GM21360 (cell line): Measurements from ENCODE around the gene ZNF609.
"Not testable (repeated sequence)": the region's sequence is repeated elsewhere in the genome, so short reads cannot be mapped to it uniquely, and the experiment has no call there.

Experiments
- ATAC-seq: cut with Tn5 transposase; IDR thresholded peaks from one replicate; pipeline ENCODE4 v1.9.1; 2021; ENCODE audit warnings: mild to moderate bottlenecking, moderate library complexity; ENCODE audit not compliant: unreplicated experiment

ZNF609 gene

GRCh38 chr15:64643685-64644084, 183.3 kb downstream of the ZNF609 start:
- no peak for ATAC-seq

- ATAC-seq = not testable (repeated sequence)
Measured at GRCh38 chr15:64644811-64645210, 184.4 kb downstream of the ZNF609 start.

GRCh38 chr15:64645995-64646394, 185.6 kb downstream of the ZNF609 start:
- ATAC-seq = no peak

GRCh38 chr15:64647367-64647766, 187.0 kb downstream of the ZNF609 start:
- no peak for ATAC-seq

- no peak for ATAC-seq
Measured at GRCh38 chr15:64650552-64650951, 190.2 kb downstream of the ZNF609 start.

GRCh38 chr15:64651601-64652191, 191.3 kb downstream of the ZNF609 start:
- ATAC-seq = peak; percentile 82

GRCh38 chr15:64653757-64654156, 193.4 kb downstream of the ZNF609 start:
- no peak for ATAC-seq

GRCh38 chr15:64656508-64656907, 196.1 kb downstream of the ZNF609 start:
- ATAC-seq = no peak

- ATAC-seq = no peak
Measured at GRCh38 chr15:64665179-64665578, 204.8 kb downstream of the ZNF609 start.

GRCh38 chr15:64667736-64668161, 207.4 kb downstream of the ZNF609 start:
- ATAC-seq = no peak

GRCh38 chr15:64673866-64674265, 213.5 kb downstream of the ZNF609 start:
- ATAC-seq = no peak

- no peak for ATAC-seq
Measured at GRCh38 chr15:64678126-64678819, 217.9 kb downstream of the ZNF609 start.

GRCh38 chr15:64680097-64680496, 219.7 kb downstream of the ZNF609 start:
- no peak for ATAC-seq

- ATAC-seq = no peak
Measured at GRCh38 chr15:64681424-64682024, 221.1 kb downstream of the ZNF609 start.

GRCh38 chr15:64682255-64682654, 221.9 kb downstream of the ZNF609 start:
- ATAC-seq = no peak

GRCh38 chr15:64683378-64683777, 223.0 kb downstream of the ZNF609 start:
- no peak for ATAC-seq

GRCh38 chr15:64685230-64685888, 225.0 kb downstream of the ZNF609 start:
- ATAC-seq = no peak

- ATAC-seq = no peak
Measured at GRCh38 chr15:64686130-64686735, 225.9 kb downstream of the ZNF609 start.

GRCh38 chr15:64687172-64687571, 226.8 kb downstream of the ZNF609 start:
- no peak for ATAC-seq

- no peak for ATAC-seq
Measured at GRCh38 chr15:64687688-64688087, 227.3 kb downstream of the ZNF609 start.

- ATAC-seq = no peak
Measured at GRCh38 chr15:64688770-64689169, 228.4 kb downstream of the ZNF609 start.
